GM12878 (cell line): ENCODE measurements around the gene PPT2. TPM values are rescaled to one million over a fixed set of nuclear protein-coding genes. Genes with fewer than 3 reads are reported as not detected.

ENCODE experiments used
- CHD1 ChIP-seq: IDR thresholded peaks from 2 replicates; pipeline ENCODE4 v1.6.1; 2012; ENCODE audit warnings: low read depth, low read length, improper control_type of control experiment
- EED ChIP-seq: sonication (generic); IDR thresholded peaks from 2 replicates; pipeline ENCODE4 v1.6.1; 2016; ENCODE audit warnings: antibody characterized with exemption, low read depth
- HCFC1 ChIP-seq: fragments of 150-350 bp; IDR thresholded peaks from 2 replicates; pipeline ENCODE4 v1.6.1; 2014; ENCODE audit warnings: low read length
- MEF2A ChIP-seq: IDR thresholded peaks from 2 replicates; pipeline ENCODE4 v1.6.1; 2011; ENCODE audit warnings: low read depth, mild to moderate bottlenecking, low read length, moderate library complexity; ENCODE audit not compliant: insufficient read depth
- NBN ChIP-seq: fragments of 450-650 bp; IDR thresholded peaks from 2 replicates; pipeline ENCODE4 v1.6.1; 2016
- NR2C1 ChIP-seq: fragments of 450-650 bp; IDR thresholded peaks from 2 replicates; pipeline ENCODE4 v1.6.1; 2017; ENCODE audit warnings: antibody characterized with exemption, mild to moderate bottlenecking, moderate library complexity
- NR2C2 ChIP-seq: IDR thresholded peaks from 2 replicates; pipeline ENCODE4 v1.6.1; 2011; ENCODE audit warnings: borderline replicate concordance, low read depth; ENCODE audit not compliant: control insufficient read depth, insufficient read length
- POLR2AphosphoS5 ChIP-seq: IDR thresholded peaks from 2 replicates; pipeline ENCODE4 v1.6.1; 2011; ENCODE audit warnings: mild to moderate bottlenecking, low read length, inconsistent platforms
- RUNX3 ChIP-seq: IDR thresholded peaks from 2 replicates; pipeline ENCODE4 v1.6.1; 2012; ENCODE audit warnings: low read length, inconsistent platforms
- SMAD5 ChIP-seq: IDR thresholded peaks from 2 replicates; pipeline ENCODE4 v1.6.1; 2016; ENCODE audit warnings: antibody characterized with exemption, low read depth
- SPI1 ChIP-seq: IDR thresholded peaks from 2 replicates; pipeline ENCODE4 v1.6.1; 2011; ENCODE audit warnings: low read depth, mild to moderate bottlenecking, low read length, moderate library complexity, borderline replicate concordance; ENCODE audit not compliant: insufficient read depth
- TAF1 ChIP-seq: IDR thresholded peaks from 2 replicates; pipeline ENCODE4 v1.6.1; 2011; ENCODE audit warnings: mild to moderate bottlenecking, low read depth, low read length, borderline replicate concordance
- TCF12 ChIP-seq: IDR thresholded peaks from 2 replicates; pipeline ENCODE4 v1.6.1; 2011; ENCODE audit warnings: low read depth, mild to moderate bottlenecking, low read length
- ZNF217 ChIP-seq: fragments of 450-650 bp; IDR thresholded peaks from 2 replicates; pipeline ENCODE4 v1.6.1; 2017; ENCODE audit warnings: antibody characterized with exemption, mild to moderate bottlenecking
- ZNF384 ChIP-seq: IDR thresholded peaks from 2 replicates; pipeline ENCODE4 v1.6.1; 2012; ENCODE audit warnings: low read depth, mild to moderate bottlenecking, low read length, improper control_type of control experiment, borderline replicate concordance
- polyA plus RNA-seq, 11 experiments: library from polyadenylated mRNA; depleted of rRNA in 4 of 11; unstranded in 6 of 11; stranded (reverse) in 5 of 11; fragments of >200 nt; fragmentation: Nextera tagmentation in 4 of 11; fragmentation: Illumina TruSeq in 1 of 11; extraction: Ambion mirVana in 4 of 11; extraction: Trizol in 1 of 11; gene quantifications; 1 replicate in 1 of 11; 2 replicates in 10 of 11; pipeline versions ENCODE4 v1.2.1 to v1.2.3, GENCODE V29; 2011 to 2016; ENCODE audit warnings: inconsistent platforms in 2 of 11, missing spikeins in 2 of 11, low read depth in 1 of 11
- total RNA-seq, 4 experiments: library from RNA; depleted of rRNA in 3 of 4; stranded (reverse); fragments of >200 nt in 3 of 4; fragmentation: Illumina TruSeq in 1 of 4; extraction: Trizol in 1 of 4; gene quantifications; 2 replicates each; pipeline versions ENCODE4 v1.2.1 to v1.2.3, GENCODE V29; 2013 to 2021
- TF ChIP-seq, protein P1 (sequence below): fragments of 450-650 bp; IDR thresholded peaks from 2 replicates; pipeline ENCODE4 v1.6.1; 2016; ENCODE audit warnings: mild to moderate bottlenecking, moderate library complexity, borderline replicate concordance
- TF ChIP-seq, protein P2 (sequence below): fragments of 450-650 bp; IDR thresholded peaks from 2 replicates; pipeline ENCODE4 v1.6.1; 2016; ENCODE audit warnings: mild to moderate bottlenecking
- TF ChIP-seq, protein P3 (sequence below): IDR thresholded peaks from 2 replicates; pipeline ENCODE4 v1.6.1; 2012; ENCODE audit warnings: low read depth, low read length, improper control_type of control experiment
- TF ChIP-seq, protein P4 (sequence below): fragments of 450-650 bp; IDR thresholded peaks from 2 replicates; pipeline ENCODE4 v1.6.1; 2016; ENCODE audit warnings: mild to moderate bottlenecking
- TF ChIP-seq, protein P5 (sequence below): IDR thresholded peaks from 2 replicates; pipeline ENCODE4 v1.6.1; 2011; ENCODE audit warnings: mild to moderate bottlenecking, low read depth, low read length, moderate library complexity; ENCODE audit not compliant: insufficient replicate concordance

The PPT2 gene
- total and polyA plus RNA-seq, 10 of the 15 experiments (the other 5 are each of a cell fraction or from before 2014, with no cell fraction given) = 1.3 to 25.5 (median 5.5) TPM

DNA sequence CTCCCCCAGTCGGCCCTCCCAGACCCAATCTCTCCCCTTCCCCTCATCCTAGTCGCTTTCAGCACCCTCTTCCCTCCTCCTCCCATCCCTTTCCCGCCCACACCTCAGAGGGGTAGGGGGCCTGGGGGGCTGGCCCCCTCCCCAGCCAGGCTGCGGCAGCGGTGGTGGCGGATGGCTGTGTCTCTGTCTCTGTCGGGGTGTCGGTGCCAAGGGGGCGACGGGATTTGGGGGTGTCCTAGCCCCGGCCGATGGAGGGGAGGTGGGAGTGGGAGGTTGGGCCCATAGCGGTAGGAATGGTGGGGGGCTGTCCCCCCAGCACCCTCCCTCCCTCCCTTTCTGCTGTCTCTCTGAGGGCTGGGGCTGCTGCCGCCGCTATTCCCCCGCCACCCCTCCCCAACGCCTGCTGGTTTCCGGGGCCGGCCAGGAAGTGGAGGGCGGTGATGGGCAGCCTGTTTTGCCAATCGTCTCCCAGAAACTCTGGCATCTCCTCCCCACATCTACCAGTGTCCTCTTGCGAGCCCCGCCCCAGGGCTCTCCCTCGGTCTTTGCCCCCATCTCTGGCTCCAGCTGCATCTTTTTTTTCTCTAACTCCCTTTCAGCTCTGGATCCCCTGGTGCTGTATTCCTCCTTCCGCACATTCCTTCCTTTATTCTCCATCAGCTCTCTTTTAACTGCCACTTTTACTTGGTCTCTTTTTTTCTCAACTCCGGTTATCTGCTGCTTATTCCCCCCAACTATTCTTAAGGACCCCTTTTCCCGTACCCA lies 22.0 kb downstream of the PPT2 start, which contains the start of gene AGPAT1 (continued):
- TF ChIP-seq TAF1 (0 out of 2 replicates have a peak, but pooled peaks have one; percentile 36), SMAD5 (no peak; the same call in 1 of the 2 replicates), ZNF384 (peak; percentile 51; the same call in 1 of the 2 replicates), NBN (0 out of 2 replicates have a peak, but pooled peaks have one; percentile 72), SPI1 (no peak; the same call in 1 of the 2 replicates), EED (no peak), HCFC1 (0 out of 2 replicates have a peak, but pooled peaks have one; percentile 27), ZNF217 (no peak), RUNX3 (peak; percentile 30; the same call in 1 of the 2 replicates), POLR2AphosphoS5 (peak; percentile 68; the same call in 1 of the 2 replicates), TCF12 (peak; percentile 29; the same call in 1 of the 2 replicates), CHD1 (no peak), MEF2A (no peak), NR2C1 (no peak), NR2C2 (no peak)
- TF ChIP-seq, protein P1, sequence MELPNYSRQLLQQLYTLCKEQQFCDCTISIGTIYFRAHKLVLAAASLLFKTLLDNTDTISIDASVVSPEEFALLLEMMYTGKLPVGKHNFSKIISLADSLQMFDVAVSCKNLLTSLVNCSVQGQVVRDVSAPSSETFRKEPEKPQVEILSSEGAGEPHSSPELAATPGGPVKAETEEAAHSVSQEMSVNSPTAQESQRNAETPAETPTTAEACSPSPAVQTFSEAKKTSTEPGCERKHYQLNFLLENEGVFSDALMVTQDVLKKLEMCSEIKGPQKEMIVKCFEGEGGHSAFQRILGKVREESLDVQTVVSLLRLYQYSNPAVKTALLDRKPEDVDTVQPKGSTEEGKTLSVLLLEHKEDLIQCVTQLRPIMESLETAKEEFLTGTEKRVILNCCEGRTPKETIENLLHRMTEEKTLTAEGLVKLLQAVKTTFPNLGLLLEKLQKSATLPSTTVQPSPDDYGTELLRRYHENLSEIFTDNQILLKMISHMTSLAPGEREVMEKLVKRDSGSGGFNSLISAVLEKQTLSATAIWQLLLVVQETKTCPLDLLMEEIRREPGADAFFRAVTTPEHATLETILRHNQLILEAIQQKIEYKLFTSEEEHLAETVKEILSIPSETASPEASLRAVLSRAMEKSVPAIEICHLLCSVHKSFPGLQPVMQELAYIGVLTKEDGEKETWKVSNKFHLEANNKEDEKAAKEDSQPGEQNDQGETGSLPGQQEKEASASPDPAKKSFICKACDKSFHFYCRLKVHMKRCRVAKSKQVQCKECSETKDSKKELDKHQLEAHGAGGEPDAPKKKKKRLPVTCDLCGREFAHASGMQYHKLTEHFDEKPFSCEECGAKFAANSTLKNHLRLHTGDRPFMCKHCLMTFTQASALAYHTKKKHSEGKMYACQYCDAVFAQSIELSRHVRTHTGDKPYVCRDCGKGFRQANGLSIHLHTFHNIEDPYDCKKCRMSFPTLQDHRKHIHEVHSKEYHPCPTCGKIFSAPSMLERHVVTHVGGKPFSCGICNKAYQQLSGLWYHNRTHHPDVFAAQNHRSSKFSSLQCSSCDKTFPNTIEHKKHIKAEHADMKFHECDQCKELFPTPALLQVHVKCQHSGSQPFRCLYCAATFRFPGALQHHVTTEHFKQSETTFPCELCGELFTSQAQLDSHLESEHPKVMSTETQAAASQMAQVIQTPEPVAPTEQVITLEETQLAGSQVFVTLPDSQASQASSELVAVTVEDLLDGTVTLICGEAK = peak; percentile 88
- TF ChIP-seq, protein P2, sequence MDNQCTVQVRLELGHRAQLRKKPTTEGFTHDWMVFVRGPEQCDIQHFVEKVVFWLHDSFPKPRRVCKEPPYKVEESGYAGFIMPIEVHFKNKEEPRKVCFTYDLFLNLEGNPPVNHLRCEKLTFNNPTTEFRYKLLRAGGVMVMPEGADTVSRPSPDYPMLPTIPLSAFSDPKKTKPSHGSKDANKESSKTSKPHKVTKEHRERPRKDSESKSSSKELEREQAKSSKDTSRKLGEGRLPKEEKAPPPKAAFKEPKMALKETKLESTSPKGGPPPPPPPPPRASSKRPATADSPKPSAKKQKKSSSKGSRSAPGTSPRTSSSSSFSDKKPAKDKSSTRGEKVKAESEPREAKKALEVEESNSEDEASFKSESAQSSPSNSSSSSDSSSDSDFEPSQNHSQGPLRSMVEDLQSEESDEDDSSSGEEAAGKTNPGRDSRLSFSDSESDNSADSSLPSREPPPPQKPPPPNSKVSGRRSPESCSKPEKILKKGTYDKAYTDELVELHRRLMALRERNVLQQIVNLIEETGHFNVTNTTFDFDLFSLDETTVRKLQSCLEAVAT = peak; percentile 36
- TF ChIP-seq, protein P3, sequence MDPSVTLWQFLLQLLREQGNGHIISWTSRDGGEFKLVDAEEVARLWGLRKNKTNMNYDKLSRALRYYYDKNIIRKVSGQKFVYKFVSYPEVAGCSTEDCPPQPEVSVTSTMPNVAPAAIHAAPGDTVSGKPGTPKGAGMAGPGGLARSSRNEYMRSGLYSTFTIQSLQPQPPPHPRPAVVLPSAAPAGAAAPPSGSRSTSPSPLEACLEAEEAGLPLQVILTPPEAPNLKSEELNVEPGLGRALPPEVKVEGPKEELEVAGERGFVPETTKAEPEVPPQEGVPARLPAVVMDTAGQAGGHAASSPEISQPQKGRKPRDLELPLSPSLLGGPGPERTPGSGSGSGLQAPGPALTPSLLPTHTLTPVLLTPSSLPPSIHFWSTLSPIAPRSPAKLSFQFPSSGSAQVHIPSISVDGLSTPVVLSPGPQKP = 0 out of 2 replicates have a peak, but pooled peaks have one; percentile 35
- TF ChIP-seq, protein P4, sequence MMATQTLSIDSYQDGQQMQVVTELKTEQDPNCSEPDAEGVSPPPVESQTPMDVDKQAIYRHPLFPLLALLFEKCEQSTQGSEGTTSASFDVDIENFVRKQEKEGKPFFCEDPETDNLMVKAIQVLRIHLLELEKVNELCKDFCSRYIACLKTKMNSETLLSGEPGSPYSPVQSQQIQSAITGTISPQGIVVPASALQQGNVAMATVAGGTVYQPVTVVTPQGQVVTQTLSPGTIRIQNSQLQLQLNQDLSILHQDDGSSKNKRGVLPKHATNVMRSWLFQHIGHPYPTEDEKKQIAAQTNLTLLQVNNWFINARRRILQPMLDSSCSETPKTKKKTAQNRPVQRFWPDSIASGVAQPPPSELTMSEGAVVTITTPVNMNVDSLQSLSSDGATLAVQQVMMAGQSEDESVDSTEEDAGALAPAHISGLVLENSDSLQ = peak; percentile 99
- TF ChIP-seq, protein P5, sequence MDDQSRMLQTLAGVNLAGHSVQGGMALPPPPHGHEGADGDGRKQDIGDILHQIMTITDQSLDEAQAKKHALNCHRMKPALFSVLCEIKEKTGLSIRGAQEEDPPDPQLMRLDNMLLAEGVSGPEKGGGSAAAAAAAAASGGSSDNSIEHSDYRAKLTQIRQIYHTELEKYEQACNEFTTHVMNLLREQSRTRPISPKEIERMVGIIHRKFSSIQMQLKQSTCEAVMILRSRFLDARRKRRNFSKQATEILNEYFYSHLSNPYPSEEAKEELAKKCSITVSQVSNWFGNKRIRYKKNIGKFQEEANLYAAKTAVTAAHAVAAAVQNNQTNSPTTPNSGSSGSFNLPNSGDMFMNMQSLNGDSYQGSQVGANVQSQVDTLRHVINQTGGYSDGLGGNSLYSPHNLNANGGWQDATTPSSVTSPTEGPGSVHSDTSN = peak; percentile 98
